Rectal smooth muscle tissue (tissue), 1 donor: ENCODE data around the gene COQ7.

Experiments
- H3K27ac ChIP-seq: one replicate; pipeline ENCODE4 v1.7.0; 2013; ENCODE audit warnings: low read depth, low read length, inconsistent platforms
- H3K27me3 ChIP-seq: one replicate; pipeline ENCODE4 v1.7.0; 2013; ENCODE audit warnings: low read length; ENCODE audit not compliant: control insufficient read depth, insufficient read depth
- H3K36me3 ChIP-seq: one replicate; pipeline ENCODE4 v1.7.0; 2013; ENCODE audit warnings: low read length; ENCODE audit not compliant: control insufficient read depth, insufficient read depth
- H3K4me1 ChIP-seq: one replicate; pipeline ENCODE4 v1.7.0; 2013; ENCODE audit warnings: low read length; ENCODE audit not compliant: control insufficient read depth, insufficient read depth
- H3K4me3 ChIP-seq: one replicate; pipeline ENCODE4 v1.7.0; 2013; ENCODE audit warnings: low read length
- H3K9ac ChIP-seq: one replicate; pipeline ENCODE4 v1.7.0; 2013; ENCODE audit warnings: low read length

Gene COQ7

DNA sequence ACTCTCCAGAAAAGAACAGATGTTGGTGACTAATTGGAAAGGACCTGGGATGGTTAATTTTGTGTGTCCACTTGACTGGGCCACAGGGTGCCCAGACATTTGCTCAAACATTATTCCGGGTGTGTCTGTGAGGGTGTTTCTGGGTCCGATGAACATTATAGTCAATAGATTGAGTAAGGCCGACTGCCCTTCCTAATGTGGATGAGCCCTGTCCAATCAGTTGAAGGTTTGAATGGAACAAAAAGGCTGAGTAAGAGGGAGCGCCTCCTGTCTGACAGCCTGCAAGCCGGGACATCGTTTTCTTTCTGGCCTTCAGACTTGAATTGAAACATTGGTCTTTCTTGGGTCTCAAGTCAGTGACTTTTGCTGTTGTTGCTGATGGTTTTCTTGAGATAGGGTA, 23.5 kb downstream of the COQ7 start:
- Histone ChIP-seq H3K27ac (no peak overlapping the region), H3K27me3 (no peaks in the 10 kb centered on the region), H3K9ac (no peak overlapping the region), H3K36me3 (no peaks in the 10 kb centered on the region), H3K4me3 (no peak overlapping the region), H3K4me1 (no peaks in the 10 kb centered on the region)

DNA sequence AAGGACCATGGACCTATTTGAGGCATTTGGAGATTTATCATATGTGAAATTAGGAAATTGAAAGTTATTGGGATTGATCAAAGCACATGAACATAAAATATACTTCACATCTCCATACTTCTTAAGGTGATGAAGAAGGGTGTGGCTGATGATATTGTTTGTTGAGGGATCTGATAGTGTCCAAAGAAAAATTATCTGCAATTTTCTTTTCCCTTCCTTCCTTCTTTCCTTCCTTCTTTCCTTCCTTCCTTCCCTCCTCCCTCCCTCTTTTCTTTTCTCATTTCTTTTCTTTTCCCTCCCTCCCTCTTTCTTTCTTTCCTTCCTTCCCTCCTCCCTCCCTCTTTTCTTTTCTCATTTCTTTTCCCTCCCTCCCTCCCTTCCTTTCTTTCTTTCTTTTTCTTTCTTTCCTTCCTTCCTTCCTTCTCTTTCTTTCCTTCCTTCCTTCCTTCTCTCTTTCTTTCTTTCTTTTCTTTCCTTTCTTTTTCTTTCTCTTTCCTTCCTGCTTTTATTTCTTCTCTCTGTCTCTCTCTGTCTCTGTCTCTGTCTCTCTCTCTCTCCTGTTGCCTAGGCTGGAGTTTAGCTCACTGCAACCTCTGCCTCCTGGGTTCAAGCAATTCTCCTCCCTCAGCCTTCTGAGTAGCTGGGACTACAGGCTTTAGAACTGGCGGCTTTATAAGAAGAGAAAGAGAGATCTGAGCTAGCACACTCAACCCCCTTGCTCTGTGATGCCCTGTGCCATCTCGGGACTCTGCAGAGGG, 25.4 kb downstream of the COQ7 start:
- H3K27ac ChIP-seq = no peak overlapping the region
- no peak overlapping the region for H3K4me3 ChIP-seq
- no peak overlapping the region for H3K9ac ChIP-seq
- H3K36me3 ChIP-seq = no peaks in the 10 kb centered on the region
- no peaks in the 10 kb centered on the region for H3K4me1 ChIP-seq
- H3K27me3 ChIP-seq = no peaks in the 10 kb centered on the region

DNA sequence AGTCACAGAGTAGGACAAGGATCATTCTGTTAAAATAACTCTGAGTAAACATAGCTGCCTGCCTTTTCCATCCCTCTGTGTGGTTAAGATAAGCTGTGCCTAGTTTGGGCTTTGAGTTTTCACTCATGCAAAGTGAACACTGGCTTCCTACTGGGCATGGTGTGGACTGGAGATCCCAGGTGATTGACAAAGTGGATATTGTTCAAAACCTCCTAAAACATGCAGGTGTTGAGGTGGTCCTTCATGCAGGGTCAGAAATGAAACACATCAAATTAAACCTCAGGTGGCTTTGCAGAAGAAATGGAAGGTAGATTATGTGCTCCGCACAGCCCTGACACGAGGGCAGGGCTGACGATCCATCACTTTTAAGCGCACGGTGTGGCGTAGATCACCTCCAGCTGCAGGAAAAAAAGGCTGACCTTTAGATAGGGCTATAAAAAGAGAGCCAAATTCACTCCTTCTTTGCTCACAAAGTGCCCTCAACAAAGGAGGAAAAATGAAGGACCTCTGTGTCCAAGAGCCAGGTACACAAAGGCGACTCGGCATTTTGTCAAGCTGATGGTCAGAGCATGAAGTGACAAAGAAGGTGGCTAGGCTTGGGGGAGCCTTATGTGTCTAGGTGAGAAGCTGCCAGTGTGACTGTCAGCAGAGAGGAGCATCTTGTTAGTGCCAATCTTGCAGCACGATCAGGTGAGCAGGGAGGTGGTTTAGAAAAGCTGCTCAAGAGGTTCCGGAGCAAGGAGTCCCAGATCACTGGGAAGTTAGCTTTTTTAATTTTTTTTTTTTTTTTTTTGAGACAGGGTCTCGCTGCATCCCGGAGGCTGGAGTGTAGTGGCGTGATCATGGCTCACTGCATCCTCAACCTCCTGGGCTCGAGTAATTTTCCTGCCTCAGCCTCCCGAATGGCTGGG, 26.5 kb downstream of the COQ7 start:
- no peak overlapping the region for H3K4me3 ChIP-seq
- no peak overlapping the region for H3K27ac ChIP-seq
- H3K27me3 ChIP-seq = no peaks in the 10 kb centered on the region
- no peaks in the 10 kb centered on the region for H3K36me3 ChIP-seq
- no peaks in the 10 kb centered on the region for H3K4me1 ChIP-seq
- H3K9ac ChIP-seq = no peak overlapping the region

DNA sequence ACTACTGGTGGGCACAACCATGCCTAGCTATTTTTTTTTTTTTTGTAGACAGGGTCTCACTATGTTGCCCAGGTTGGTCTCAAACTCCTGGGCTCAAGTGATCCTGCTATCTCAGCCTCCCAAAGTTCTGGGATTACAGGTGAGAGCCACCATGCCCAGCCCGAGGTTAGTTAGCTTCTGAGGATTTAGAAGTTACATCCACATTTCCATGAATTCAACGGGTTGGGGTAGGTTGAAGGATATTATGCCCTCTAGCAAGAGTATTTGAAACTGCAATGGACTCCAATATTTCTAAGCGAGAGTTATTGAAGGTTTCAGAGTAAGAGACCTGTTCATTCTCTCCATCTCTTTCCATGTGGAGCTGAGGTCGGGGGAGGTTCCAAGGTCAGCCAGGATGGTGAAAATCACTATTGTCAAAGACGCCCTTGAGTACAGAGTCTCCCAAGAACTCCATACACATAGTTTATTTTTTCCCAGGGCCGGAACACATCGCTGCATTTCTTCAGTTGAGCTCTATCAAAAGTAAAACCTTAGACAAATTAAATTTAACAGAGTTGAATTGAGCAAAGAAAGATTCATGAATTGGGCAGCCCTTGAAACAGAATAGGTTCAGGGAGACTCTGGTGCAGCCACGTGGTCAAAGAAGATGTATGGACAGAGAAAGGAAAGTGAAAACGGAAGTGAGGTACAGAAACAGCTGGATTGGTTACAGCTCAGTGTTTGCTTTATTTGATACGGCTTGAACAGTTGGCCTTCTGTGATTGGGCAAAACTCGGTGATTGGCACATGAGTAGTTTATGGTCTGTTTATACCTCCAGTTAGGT, 27.3 kb downstream of the COQ7 start:
- H3K36me3 ChIP-seq = no peaks in the 10 kb centered on the region
- no peaks in the 10 kb centered on the region for H3K4me1 ChIP-seq
- no peaks in the 10 kb centered on the region for H3K27me3 ChIP-seq
- H3K4me3 ChIP-seq = no peak overlapping the region
- no peak overlapping the region for H3K9ac ChIP-seq
- no peak overlapping the region for H3K27ac ChIP-seq

DNA sequence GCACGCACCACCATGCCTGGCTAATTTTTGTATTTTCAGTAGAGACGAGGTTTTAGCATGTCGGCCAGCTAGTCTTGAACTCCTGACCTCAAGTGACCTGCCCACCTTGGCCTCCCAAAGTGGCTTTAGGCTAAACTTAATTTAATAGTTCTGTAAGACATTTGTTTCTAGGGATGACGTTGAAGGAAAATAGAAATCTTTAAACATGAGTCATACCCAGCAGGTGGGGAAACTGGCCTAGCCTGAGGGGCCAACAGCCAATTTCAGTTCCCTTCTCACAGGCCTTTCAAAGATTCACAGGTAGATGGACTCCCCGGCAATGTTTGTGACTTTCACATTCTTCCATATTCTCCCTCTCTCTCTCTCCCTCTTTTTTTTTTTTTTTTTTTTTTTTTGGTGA, 28.2 kb downstream of the COQ7 start:
- Histone ChIP-seq H3K27ac (no peak overlapping the region), H3K4me3 (no peak overlapping the region), H3K4me1 (no peaks in the 10 kb centered on the region), H3K36me3 (no peaks in the 10 kb centered on the region), H3K9ac (no peak overlapping the region), H3K27me3 (no peaks in the 10 kb centered on the region)

DNA sequence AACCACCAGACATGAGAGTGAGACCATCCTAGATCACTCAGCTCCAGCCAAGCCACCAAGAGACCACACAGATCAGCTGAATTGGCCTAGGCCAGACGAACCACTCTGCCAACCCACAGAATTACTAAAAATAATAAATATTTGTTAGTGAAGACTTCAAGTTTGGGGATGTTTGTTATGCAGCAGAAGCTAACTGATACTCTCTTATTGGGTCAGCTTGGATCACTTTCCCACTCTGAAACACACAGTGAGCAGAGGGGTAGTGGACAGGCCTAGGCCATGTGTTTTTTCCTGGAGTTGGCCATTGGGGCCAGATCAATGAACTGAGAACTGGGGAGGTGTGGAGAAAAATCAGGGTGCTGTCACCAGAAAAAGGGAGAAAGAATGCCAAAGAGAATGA, 30.8 kb downstream of the COQ7 start:
- Histone ChIP-seq H3K36me3 (no peaks in the 10 kb centered on the region), H3K9ac (no peak overlapping the region)

DNA sequence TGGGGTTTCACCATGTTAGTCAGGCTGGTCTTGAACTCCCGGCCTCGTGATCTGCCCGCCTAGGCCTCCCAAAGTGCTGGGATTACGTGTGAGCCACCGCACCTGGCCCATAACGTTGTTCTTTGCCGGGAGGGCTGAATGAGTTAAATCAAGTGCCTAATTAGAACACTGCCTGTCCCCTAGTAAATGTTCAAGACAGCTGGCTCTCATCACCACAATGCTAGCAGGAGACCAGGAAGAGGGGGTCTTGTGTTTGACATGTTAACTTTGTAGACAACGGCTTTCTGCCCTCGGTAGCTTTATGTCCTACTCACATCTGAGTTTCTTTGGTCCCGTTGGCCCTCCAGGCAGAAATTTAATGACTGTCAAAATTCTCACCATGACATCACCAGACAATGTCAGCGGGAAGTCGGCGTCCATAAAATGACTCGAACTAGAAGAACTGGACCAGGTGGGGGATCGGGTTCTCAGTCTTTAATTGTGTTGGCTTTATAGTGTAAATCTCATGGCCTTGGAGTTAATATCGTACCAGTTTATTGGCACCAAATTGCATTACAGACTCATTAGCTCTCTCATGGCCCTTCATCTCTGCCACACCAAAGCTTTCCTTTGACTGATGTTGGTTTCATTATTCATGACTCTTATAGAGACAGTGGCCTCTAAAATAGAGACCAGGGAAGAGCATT, 34.9 kb downstream of the COQ7 start:
- no peak overlapping the region for H3K9ac ChIP-seq

More for the DNA sequence above, 30.8 kb downstream of the COQ7 start:
- no peaks in the 10 kb centered on the region for H3K27me3 ChIP-seq
- no peak overlapping the region for H3K27ac ChIP-seq
- no peaks in the 10 kb centered on the region for H3K4me1 ChIP-seq
- H3K4me3 ChIP-seq = no peak overlapping the region

DNA sequence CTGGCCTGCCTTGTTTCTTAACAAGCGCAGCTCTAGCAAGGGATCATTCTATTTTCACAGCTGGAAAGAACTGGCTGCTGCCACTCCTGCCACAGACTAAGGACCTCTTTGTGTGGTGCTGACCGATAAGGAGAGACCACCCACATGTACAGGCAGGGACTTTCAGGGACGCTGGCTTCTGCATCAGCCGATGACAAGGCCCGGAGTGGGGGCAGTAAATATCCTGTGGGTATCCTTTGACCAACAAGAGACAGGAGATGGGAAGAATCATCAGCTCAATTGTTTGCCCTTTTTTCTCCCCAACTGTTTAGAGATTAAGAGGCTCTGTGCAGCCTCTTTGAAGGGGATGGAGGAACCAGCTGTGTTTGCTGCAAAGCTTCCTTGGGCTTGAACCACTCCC, 37.2 kb downstream of the COQ7 start:
- H3K9ac ChIP-seq = no peak overlapping the region
- peaks cover 2% of the 10 kb centered on the region for H3K27me3 ChIP-seq
- no peak overlapping the region for H3K4me3 ChIP-seq
- no peak overlapping the region for H3K27ac ChIP-seq
- no peaks in the 10 kb centered on the region for H3K36me3 ChIP-seq
- H3K4me1 ChIP-seq = no peaks in the 10 kb centered on the region

More for the DNA sequence above, 34.9 kb downstream of the COQ7 start:
- Histone ChIP-seq H3K36me3 (no peaks in the 10 kb centered on the region), H3K27ac (no peak overlapping the region), H3K27me3 (peaks cover 2% of the 10 kb centered on the region), H3K4me3 (no peak overlapping the region), H3K4me1 (no peaks in the 10 kb centered on the region)

DNA sequence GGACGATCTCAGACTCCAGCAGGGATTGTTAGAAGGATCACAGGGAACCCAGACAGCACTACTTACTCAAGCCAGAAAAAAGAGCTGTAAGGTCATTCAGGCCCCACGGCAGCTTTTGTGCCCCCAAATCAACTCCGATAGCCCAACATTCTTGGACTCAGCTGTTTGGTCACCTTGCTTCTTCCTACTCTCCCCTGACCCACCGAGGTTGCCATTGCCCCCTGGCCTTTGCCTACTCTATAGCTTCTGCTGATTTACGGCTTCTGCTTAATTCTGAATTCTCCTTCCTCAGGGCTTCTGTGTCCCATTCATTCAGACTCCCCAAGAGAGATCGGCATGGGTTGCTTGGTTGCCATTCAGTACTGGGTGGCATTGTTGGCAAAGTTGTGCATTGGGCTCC, 37.7 kb downstream of the COQ7 start:
- Histone ChIP-seq H3K27ac (no peak overlapping the region), H3K4me1 (no peaks in the 10 kb centered on the region), H3K36me3 (no peaks in the 10 kb centered on the region), H3K27me3 (peaks cover 2% of the 10 kb centered on the region), H3K4me3 (no peak overlapping the region), H3K9ac (no peak overlapping the region)

DNA sequence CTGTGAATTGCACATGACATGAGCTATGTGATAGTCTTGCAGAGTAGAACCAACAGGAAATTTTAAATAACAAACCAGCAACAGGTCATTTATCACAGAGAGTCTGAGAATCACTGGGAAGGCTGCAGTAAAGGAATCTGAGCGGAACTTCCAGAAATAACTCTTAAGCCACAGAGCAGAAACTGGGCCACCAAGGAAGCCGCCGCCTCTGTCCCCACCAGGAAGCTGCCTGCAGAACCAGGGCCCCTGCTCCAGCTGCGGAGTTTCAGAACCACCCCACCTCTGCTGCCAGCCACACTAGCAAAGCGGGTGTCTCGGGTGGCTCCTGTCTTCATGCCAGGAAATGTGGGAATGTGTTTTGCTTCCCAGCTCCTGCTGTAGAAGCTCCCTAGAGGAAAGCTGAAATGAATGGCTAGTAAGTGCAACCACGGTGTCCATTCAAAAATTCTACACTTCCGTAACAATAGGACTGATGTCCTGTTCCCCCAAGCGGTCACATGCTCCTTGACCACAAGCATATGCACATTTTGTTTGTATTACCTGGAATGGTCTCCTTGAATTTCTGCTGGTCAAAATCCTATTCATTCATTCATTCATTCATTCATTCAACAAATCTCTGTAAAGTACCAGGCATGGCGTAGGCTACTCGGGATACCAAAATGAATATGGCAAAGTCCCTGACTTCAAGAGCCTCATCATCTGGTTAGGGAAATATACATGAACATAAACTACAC, 38.6 kb downstream of the COQ7 start:
- no peak overlapping the region for H3K27ac ChIP-seq
- H3K27me3 ChIP-seq = peaks cover 2% of the 10 kb centered on the region
- H3K36me3 ChIP-seq = no peaks in the 10 kb centered on the region
- no peak overlapping the region for H3K9ac ChIP-seq
- no peaks in the 10 kb centered on the region for H3K4me1 ChIP-seq
- H3K4me3 ChIP-seq = no peak overlapping the region

DNA sequence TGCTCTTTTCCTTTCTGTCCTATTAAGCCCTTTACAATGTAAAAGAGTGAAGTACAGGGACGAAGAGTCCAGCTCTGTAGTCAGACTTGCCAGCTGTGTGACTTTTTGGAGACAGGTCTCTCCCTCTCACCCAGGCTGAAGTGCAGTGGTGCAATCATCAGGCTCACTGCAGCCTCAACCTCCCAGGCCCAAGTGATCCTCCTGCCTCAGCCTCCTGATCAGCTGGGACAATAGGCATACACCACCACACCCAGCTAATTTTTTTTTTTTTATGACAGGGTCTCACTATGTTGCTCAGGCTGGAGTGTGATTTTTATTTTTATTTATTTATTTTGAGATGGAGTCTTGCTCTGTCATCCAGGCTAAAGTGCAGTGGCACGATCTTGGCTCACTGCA, 39.2 kb downstream of the COQ7 start:
- no peak overlapping the region for H3K4me3 ChIP-seq
- no peak overlapping the region for H3K27ac ChIP-seq
- no peaks in the 10 kb centered on the region for H3K4me1 ChIP-seq
- H3K36me3 ChIP-seq = no peaks in the 10 kb centered on the region
- H3K9ac ChIP-seq = no peak overlapping the region
- H3K27me3 ChIP-seq = peaks cover 2% of the 10 kb centered on the region
